IPS-18c (cell line): Measurements from ENCODE around the gene SLC16A11.
"Not testable (repeated sequence)": the region's sequence is repeated elsewhere in the genome, so short reads cannot be mapped to it uniquely, and the experiment has no call there.

Source experiments
- H3K4me3 ChIP-seq: 2 replicates; pipeline ENCODE4 v1.7.0; 2013; ENCODE audit warnings: low read depth, mild to moderate bottlenecking, low read length, moderate library complexity; ENCODE audit not compliant: insufficient read depth
- H3K9me3 ChIP-seq: one replicate; pipeline ENCODE4 v1.6.1; 2013; ENCODE audit warnings: mild to moderate bottlenecking, low read length, moderate library complexity; ENCODE audit not compliant: control insufficient read depth, insufficient read depth

The SLC16A11 gene

GRCh38 chr17:7064261-7064660 lies 20.4 kb upstream of the SLC16A11 start:
- Histone ChIP-seq H3K4me3 (no peak overlapping the region), H3K9me3 (peaks cover 5% of the 10 kb centered on the region)

- H3K9me3 ChIP-seq, result peaks cover 5% of the 10 kb centered on the region
- H3K4me3 ChIP-seq, result no peak overlapping the region
Observed at GRCh38 chr17:7063518-7064094, 19.7 kb upstream of the SLC16A11 start.

GRCh38 chr17:7060165-7060891 lies 16.4 kb upstream of the SLC16A11 start:
- Histone ChIP-seq H3K9me3 (no peaks in the 10 kb centered on the region), H3K4me3 (no peak overlapping the region)

GRCh38 chr17:7058831-7059447 lies 15.0 kb upstream of the SLC16A11 start:
- H3K9me3 ChIP-seq, result no peaks in the 10 kb centered on the region

GRCh38 chr17:7056386-7056785 lies 12.5 kb upstream of the SLC16A11 start:
- H3K9me3 ChIP-seq, result no peaks in the 10 kb centered on the region
- no peak overlapping the region for H3K4me3 ChIP-seq

More at GRCh38 chr17:7058831-7059447, 15.0 kb upstream of the SLC16A11 start:
- no peak overlapping the region for H3K4me3 ChIP-seq

GRCh38 chr17:7050583-7050982 lies 6.7 kb upstream of the SLC16A11 start:
- not testable (repeated sequence) for H3K9me3 ChIP-seq, H3K4me3 ChIP-seq

- Histone ChIP-seq H3K4me3 (no peak overlapping the region), H3K9me3 (no peaks in the 10 kb centered on the region)
Observed at GRCh38 chr17:7048968-7049367, 5.1 kb upstream of the SLC16A11 start.

GRCh38 chr17:7047566-7047965 lies 3.7 kb upstream of the SLC16A11 start:
- Histone ChIP-seq H3K4me3 (no peak overlapping the region), H3K9me3 (peaks cover 3% of the 10 kb centered on the region)

GRCh38 chr17:7046725-7047397 lies 3.0 kb upstream of the SLC16A11 start:
- H3K4me3 ChIP-seq, result peak overlapping the region; percentile 16; the same call in 1 of the 2 replicates
- H3K9me3 ChIP-seq, result not testable (repeated sequence)

- peaks cover 3% of the 10 kb centered on the region for H3K9me3 ChIP-seq
- peak overlapping the region; percentile 16; the same call in 1 of the 2 replicates for H3K4me3 ChIP-seq
Observed at GRCh38 chr17:7046127-7046724, 2.3 kb upstream of the SLC16A11 start.

GRCh38 chr17:7045492-7046126 lies 1.7 kb upstream of the SLC16A11 start:
- peaks cover 3% of the 10 kb centered on the region for H3K9me3 ChIP-seq
- H3K4me3 ChIP-seq, result no peak overlapping the region; the same call in 1 of the 2 replicates

- peak overlapping the region; percentile 59 for H3K4me3 ChIP-seq
- H3K9me3 ChIP-seq, result peaks cover 3% of the 10 kb centered on the region
Observed at GRCh38 chr17:7043182-7043496, 753 bp downstream of the SLC16A11 start.

GRCh38 chr17:7042501-7043181 lies 1.3 kb downstream of the SLC16A11 start:
- Histone ChIP-seq H3K9me3 (peaks cover 3% of the 10 kb centered on the region), H3K4me3 (peak overlapping the region; percentile 59)

- peak overlapping the region; percentile 59; the same call in 1 of the 2 replicates for H3K4me3 ChIP-seq
- H3K9me3 ChIP-seq, result peaks cover 3% of the 10 kb centered on the region
Observed at GRCh38 chr17:7041607-7042500, 2.0 kb downstream of the SLC16A11 start.

- peaks cover 6% of the 10 kb centered on the region for H3K9me3 ChIP-seq
- no peak overlapping the region for H3K4me3 ChIP-seq
Observed at GRCh38 chr17:7039832-7040231, 4.1 kb downstream of the SLC16A11 start.
